ENCODE measurements around the gene TRPM3.

DNA sequence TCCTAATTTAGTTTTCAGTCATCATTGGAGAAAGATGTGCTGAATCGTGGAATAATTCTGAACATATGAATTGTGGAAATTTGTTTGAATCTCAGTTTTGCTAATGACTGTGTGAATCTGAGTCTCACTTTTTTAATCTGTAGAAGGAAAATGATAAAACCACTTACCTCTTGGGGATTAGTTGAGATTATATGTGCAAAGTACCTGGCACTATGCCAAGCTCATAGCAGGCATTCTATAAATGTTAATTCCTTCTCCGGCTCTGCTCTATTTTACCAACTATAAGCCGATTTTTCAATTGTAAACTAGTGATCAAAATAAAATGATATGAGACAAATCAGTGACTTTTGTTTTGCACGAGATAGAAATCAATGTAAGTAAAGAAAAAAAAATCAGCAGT lies 290.8 kb downstream of the TRPM3 start:
- TF ChIP-seq, protein P1, sequence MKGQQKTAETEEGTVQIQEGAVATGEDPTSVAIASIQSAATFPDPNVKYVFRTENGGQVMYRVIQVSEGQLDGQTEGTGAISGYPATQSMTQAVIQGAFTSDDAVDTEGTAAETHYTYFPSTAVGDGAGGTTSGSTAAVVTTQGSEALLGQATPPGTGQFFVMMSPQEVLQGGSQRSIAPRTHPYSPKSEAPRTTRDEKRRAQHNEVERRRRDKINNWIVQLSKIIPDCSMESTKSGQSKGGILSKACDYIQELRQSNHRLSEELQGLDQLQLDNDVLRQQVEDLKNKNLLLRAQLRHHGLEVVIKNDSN (CRISPR knock-in tag; IDR thresholded peaks at IDR 0.05) = no peak
- TF ChIP-seq, protein P2, sequence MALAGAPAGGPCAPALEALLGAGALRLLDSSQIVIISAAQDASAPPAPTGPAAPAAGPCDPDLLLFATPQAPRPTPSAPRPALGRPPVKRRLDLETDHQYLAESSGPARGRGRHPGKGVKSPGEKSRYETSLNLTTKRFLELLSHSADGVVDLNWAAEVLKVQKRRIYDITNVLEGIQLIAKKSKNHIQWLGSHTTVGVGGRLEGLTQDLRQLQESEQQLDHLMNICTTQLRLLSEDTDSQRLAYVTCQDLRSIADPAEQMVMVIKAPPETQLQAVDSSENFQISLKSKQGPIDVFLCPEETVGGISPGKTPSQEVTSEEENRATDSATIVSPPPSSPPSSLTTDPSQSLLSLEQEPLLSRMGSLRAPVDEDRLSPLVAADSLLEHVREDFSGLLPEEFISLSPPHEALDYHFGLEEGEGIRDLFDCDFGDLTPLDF (CRISPR knock-in tag; IDR thresholded peaks at IDR 0.05) = no peak
- TF ChIP-seq, protein P3, sequence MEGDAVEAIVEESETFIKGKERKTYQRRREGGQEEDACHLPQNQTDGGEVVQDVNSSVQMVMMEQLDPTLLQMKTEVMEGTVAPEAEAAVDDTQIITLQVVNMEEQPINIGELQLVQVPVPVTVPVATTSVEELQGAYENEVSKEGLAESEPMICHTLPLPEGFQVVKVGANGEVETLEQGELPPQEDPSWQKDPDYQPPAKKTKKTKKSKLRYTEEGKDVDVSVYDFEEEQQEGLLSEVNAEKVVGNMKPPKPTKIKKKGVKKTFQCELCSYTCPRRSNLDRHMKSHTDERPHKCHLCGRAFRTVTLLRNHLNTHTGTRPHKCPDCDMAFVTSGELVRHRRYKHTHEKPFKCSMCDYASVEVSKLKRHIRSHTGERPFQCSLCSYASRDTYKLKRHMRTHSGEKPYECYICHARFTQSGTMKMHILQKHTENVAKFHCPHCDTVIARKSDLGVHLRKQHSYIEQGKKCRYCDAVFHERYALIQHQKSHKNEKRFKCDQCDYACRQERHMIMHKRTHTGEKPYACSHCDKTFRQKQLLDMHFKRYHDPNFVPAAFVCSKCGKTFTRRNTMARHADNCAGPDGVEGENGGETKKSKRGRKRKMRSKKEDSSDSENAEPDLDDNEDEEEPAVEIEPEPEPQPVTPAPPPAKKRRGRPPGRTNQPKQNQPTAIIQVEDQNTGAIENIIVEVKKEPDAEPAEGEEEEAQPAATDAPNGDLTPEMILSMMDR (IDR thresholded peaks at IDR 0.05) = no peak
- TF ChIP-seq TEAD4 (CRISPR knock-in tag; IDR thresholded peaks at IDR 0.05) (no peak), NFATC4 (CRISPR knock-in tag; IDR thresholded peaks at IDR 0.05) (no peak), ZNF232 (CRISPR knock-in tag; IDR thresholded peaks at IDR 0.05) (no peak), ZNF263 (CRISPR knock-in tag; IDR thresholded peaks at IDR 0.05; ENCODE audit: low read depth) (no peak)
- TF ChIP-seq, protein P4, sequence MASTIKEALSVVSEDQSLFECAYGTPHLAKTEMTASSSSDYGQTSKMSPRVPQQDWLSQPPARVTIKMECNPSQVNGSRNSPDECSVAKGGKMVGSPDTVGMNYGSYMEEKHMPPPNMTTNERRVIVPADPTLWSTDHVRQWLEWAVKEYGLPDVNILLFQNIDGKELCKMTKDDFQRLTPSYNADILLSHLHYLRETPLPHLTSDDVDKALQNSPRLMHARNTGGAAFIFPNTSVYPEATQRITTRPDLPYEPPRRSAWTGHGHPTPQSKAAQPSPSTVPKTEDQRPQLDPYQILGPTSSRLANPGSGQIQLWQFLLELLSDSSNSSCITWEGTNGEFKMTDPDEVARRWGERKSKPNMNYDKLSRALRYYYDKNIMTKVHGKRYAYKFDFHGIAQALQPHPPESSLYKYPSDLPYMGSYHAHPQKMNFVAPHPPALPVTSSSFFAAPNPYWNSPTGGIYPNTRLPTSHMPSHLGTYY (CRISPR knock-in tag; IDR thresholded peaks at IDR 0.05) = no peak

All from WTC11 (cell line).